Measurements from ENCODE around the gene C22orf15. TPM values are rescaled to one million over a fixed set of nuclear protein-coding genes. Genes with fewer than 3 reads are reported as not detected.

The C22orf15 gene
- total RNA-seq, 1 donor from 2014 or later = not detected

GRCh38 chr22:23737696-23738095 is 25.1 kb upstream of the C22orf15 start:
- Histone ChIP-seq H3K27me3 (ENCODE audit: control insufficient read depth, insufficient read depth, low read length) (no peaks in the 10 kb centered on the region), H3K4me3 (ENCODE audit: low read depth, low read length) (no peak overlapping the region), H3K36me3 (ENCODE audit: control insufficient read depth, insufficient read depth, low read length) (peaks cover under 1% of the 10 kb centered on the region)
- DNase-seq (ENCODE audit: low read depth) (no peak), FAIRE-seq (no peak)
- TF ChIP-seq CTCF (IDR thresholded peaks at IDR 0.05; ENCODE audit: insufficient read depth, low read length, severe bottlenecking) = no peak

- FAIRE-seq = peak; percentile 43
- Histone ChIP-seq H3K27me3 (ENCODE audit: control insufficient read depth, insufficient read depth, low read length) (no peaks in the 10 kb centered on the region), H3K36me3 (ENCODE audit: control insufficient read depth, insufficient read depth, low read length) (peaks cover 4% of the 10 kb centered on the region), H3K4me3 (ENCODE audit: low read depth, low read length) (no peak overlapping the region)
- TF ChIP-seq CTCF (IDR thresholded peaks at IDR 0.05; ENCODE audit: insufficient read depth, low read length, severe bottlenecking) = no peak
- no peak for DNase-seq (ENCODE audit: low read depth)
Measured at GRCh38 chr22:23742505-23743264, 20.1 kb upstream of the C22orf15 start.

- no peak for TF ChIP-seq CTCF (IDR thresholded peaks at IDR 0.05; ENCODE audit: insufficient read depth, low read length, severe bottlenecking)
- no peak overlapping the region for H3K4me3 ChIP-seq (ENCODE audit: low read depth, low read length)
- DNase-seq (ENCODE audit: low read depth) (no peak), FAIRE-seq (no peak)
- H3K36me3 ChIP-seq (ENCODE audit: control insufficient read depth, insufficient read depth, low read length) = peaks cover 4% of the 10 kb centered on the region
- H3K27me3 ChIP-seq (ENCODE audit: control insufficient read depth, insufficient read depth, low read length) = no peaks in the 10 kb centered on the region
Measured at GRCh38 chr22:23743303-23743705, 19.5 kb upstream of the C22orf15 start.

GRCh38 chr22:23744001-23744400 is 18.8 kb upstream of the C22orf15 start:
- H3K27me3 ChIP-seq (ENCODE audit: control insufficient read depth, insufficient read depth, low read length) = no peaks in the 10 kb centered on the region
- H3K36me3 ChIP-seq (ENCODE audit: control insufficient read depth, insufficient read depth, low read length) = peaks cover 4% of the 10 kb centered on the region
- FAIRE-seq = peak; percentile 13
- DNase-seq (ENCODE audit: low read depth) = no peak
- no peak for TF ChIP-seq CTCF (IDR thresholded peaks at IDR 0.05; ENCODE audit: insufficient read depth, low read length, severe bottlenecking)
- H3K4me3 ChIP-seq (ENCODE audit: low read depth, low read length) = no peak overlapping the region

GRCh38 chr22:23744485-23744884 is 18.3 kb upstream of the C22orf15 start:
- Histone ChIP-seq H3K36me3 (ENCODE audit: control insufficient read depth, insufficient read depth, low read length) (peaks cover 4% of the 10 kb centered on the region), H3K27me3 (ENCODE audit: control insufficient read depth, insufficient read depth, low read length) (no peaks in the 10 kb centered on the region), H3K4me3 (ENCODE audit: low read depth, low read length) (no peak overlapping the region)
- TF ChIP-seq CTCF (IDR thresholded peaks at IDR 0.05; ENCODE audit: insufficient read depth, low read length, severe bottlenecking) = no peak
- no peak for FAIRE-seq
- DNase-seq (ENCODE audit: low read depth) = no peak

GRCh38 chr22:23745791-23746190 is 17.0 kb upstream of the C22orf15 start:
- no peak for DNase-seq (ENCODE audit: low read depth)
- FAIRE-seq = no peak
- no peaks in the 10 kb centered on the region for H3K27me3 ChIP-seq (ENCODE audit: control insufficient read depth, insufficient read depth, low read length)
- TF ChIP-seq CTCF (IDR thresholded peaks at IDR 0.05; ENCODE audit: insufficient read depth, low read length, severe bottlenecking) = no peak
- H3K36me3 ChIP-seq (ENCODE audit: control insufficient read depth, insufficient read depth, low read length) = peaks cover 4% of the 10 kb centered on the region
- no peak overlapping the region for H3K4me3 ChIP-seq (ENCODE audit: low read depth, low read length)

Measured in bronchial epithelial cell (primary cell).